Skeletal muscle tissue (tissue), 4 donors: Measurements from ENCODE around the gene CORIN. TPM values are rescaled to one million over a fixed set of nuclear protein-coding genes. Genes with fewer than 3 reads are reported as not detected.

ENCODE experiments used
- H3K27ac ChIP-seq: one replicate; pipeline ENCODE4 v1.7.0; 2013; ENCODE audit warnings: mild to moderate bottlenecking, low read depth, low read length, inconsistent platforms
- H3K27me3 ChIP-seq, 3 donors: one replicate each; pipeline ENCODE4 v1.7.0; 2013; ENCODE audit warnings: low read length in 3 of 3; ENCODE audit not compliant: control insufficient read depth in 3 of 3, insufficient read depth in 3 of 3
- H3K36me3 ChIP-seq, 3 donors: one replicate each; pipeline ENCODE4 v1.7.0; 2013; ENCODE audit warnings: low read length in 3 of 3; ENCODE audit not compliant: control insufficient read depth in 3 of 3, insufficient read depth in 3 of 3
- H3K4me1 ChIP-seq, 3 donors: one replicate each; pipeline ENCODE4 v1.7.0; 2013; ENCODE audit warnings: low read length in 3 of 3, mild to moderate bottlenecking in 3 of 3; ENCODE audit not compliant: control insufficient read depth in 3 of 3, insufficient read depth in 3 of 3
- H3K4me3 ChIP-seq, 3 donors: one replicate each; pipeline ENCODE4 v1.7.0; 2013; ENCODE audit warnings: low read length in 3 of 3
- H3K9ac ChIP-seq, 3 donors: one replicate each; pipeline ENCODE4 v1.7.0; 2013; ENCODE audit warnings: low read length in 3 of 3, mild to moderate bottlenecking in 3 of 3, moderate library complexity in 2 of 3, low read depth in 1 of 3
- H3K9me3 ChIP-seq, 3 donors: one replicate each; pipeline ENCODE4 v1.7.0; 2013; ENCODE audit warnings: low read length in 3 of 3; ENCODE audit not compliant: control insufficient read depth in 3 of 3
- total RNA-seq: library from RNA; depleted of rRNA; stranded (reverse); fragments of >200 nt; gene quantifications from one replicate; pipeline ENCODE4 v1.2.3, GENCODE V29; 2014
- donor health status: Osteomylitis.

The CORIN gene
- total RNA-seq, 1 donor from 2014 or later, result 2.1 TPM

GRCh38 chr4:47856713-47857112, 18.8 kb upstream of the CORIN start:
- no peaks in the 10 kb centered on the region for H3K9me3 ChIP-seq

GRCh38 chr4:47855350-47855749, 17.5 kb upstream of the CORIN start:
- Histone ChIP-seq H3K36me3 (peaks cover 0 to 13% (median 3%) of the 10 kb centered on the region in 3 donors), H3K4me3 (no peak overlapping the region), H3K27ac (no peak overlapping the region), H3K27me3 (no peaks in the 10 kb centered on the region), H3K9ac (no peak overlapping the region), H3K9me3 (no peaks in the 10 kb centered on the region), H3K4me1 (no peaks in the 10 kb centered on the region)

More at GRCh38 chr4:47856713-47857112, 18.8 kb upstream of the CORIN start:
- no peak overlapping the region for H3K4me3 ChIP-seq
- H3K36me3 ChIP-seq, result peaks cover 0 to 7% (median 0%) of the 10 kb centered on the region in 3 donors
- no peaks in the 10 kb centered on the region for H3K4me1 ChIP-seq
- no peak overlapping the region for H3K9ac ChIP-seq
- H3K27me3 ChIP-seq, result no peaks in the 10 kb centered on the region
- no peak overlapping the region for H3K27ac ChIP-seq

DNA sequence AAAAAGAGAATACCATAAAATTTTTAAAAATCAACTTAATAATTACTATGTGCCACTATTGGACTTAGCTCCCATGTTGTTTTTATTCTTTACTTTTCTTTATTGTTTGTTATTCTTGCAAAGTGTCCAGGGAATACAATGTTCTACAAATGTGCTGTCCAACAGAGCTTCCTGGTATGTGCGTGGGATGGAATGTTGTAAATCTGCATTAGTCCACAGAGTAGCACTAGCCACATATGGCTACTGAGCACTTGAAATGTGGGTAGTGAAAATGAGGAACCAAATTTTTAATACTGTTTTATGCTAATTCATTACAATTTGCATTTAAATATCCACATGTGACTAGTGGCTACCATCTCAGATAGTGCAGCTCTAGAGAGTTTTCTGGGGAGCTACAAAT, 14.3 kb upstream of the CORIN start:
- peaks cover 0 to 13% (median 6%) of the 10 kb centered on the region in 3 donors for H3K36me3 ChIP-seq
- H3K4me1 ChIP-seq, result no peaks in the 10 kb centered on the region
- no peaks in the 10 kb centered on the region for H3K9me3 ChIP-seq
- no peak overlapping the region for H3K4me3 ChIP-seq
- no peak overlapping the region for H3K27ac ChIP-seq
- H3K9ac ChIP-seq, result no peak overlapping the region
- no peaks in the 10 kb centered on the region for H3K27me3 ChIP-seq

- Histone ChIP-seq H3K9ac (no peak overlapping the region), H3K9me3 (no peaks in the 10 kb centered on the region), H3K36me3 (peaks cover 0 to 13% (median 6%) of the 10 kb centered on the region in 3 donors), H3K4me1 (no peaks in the 10 kb centered on the region), H3K27me3 (no peaks in the 10 kb centered on the region), H3K27ac (no peak overlapping the region), H3K4me3 (no peak overlapping the region)
These were observed 11.6 kb upstream of the CORIN start for GRCh38 chr4:47849466-47849865.

- Histone ChIP-seq H3K27ac (no peak overlapping the region), H3K9me3 (no peaks in the 10 kb centered on the region), H3K4me1 (no peaks in the 10 kb centered on the region), H3K9ac (no peak overlapping the region), H3K27me3 (no peaks in the 10 kb centered on the region), H3K4me3 (no peak overlapping the region), H3K36me3 (peaks cover 0 to 9% (median 6%) of the 10 kb centered on the region in 3 donors)
These were observed 10.2 kb upstream of the CORIN start for GRCh38 chr4:47848041-47848440.

GRCh38 chr4:47842985-47843384, 5.1 kb upstream of the CORIN start:
- H3K36me3 ChIP-seq, result peaks cover 0 to 6% (median 0%) of the 10 kb centered on the region in 3 donors
- peaks cover 0 to 2% (median 0%) of the 10 kb centered on the region in 3 donors for H3K4me1 ChIP-seq
- H3K27ac ChIP-seq, result no peak overlapping the region
- H3K4me3 ChIP-seq, result no peak overlapping the region
- no peaks in the 10 kb centered on the region for H3K27me3 ChIP-seq
- H3K9me3 ChIP-seq, result no peaks in the 10 kb centered on the region
- no peak overlapping the region for H3K9ac ChIP-seq

- Histone ChIP-seq H3K9me3 (no peaks in the 10 kb centered on the region), H3K27ac (no peak overlapping the region), H3K27me3 (peaks cover 3 to 16% (median 11%) of the 10 kb centered on the region in 3 donors), H3K4me1 (peaks cover 18 to 21% (median 20%) of the 10 kb centered on the region in 3 donors), H3K9ac (no peak overlapping the region), H3K36me3 (peaks cover 0 to 3% (median 0%) of the 10 kb centered on the region in 3 donors), H3K4me3 (no peak overlapping the region)
These were observed 2.4 kb upstream of the CORIN start for GRCh38 chr4:47840291-47840690.

- peaks cover 0 to 3% (median 0%) of the 10 kb centered on the region in 3 donors for H3K36me3 ChIP-seq
- peaks cover 18 to 21% (median 20%) of the 10 kb centered on the region in 3 donors for H3K4me1 ChIP-seq
- H3K27me3 ChIP-seq, result peaks cover 3 to 20% (median 16%) of the 10 kb centered on the region in 3 donors
- no peak overlapping the region for H3K9ac ChIP-seq
- no peak overlapping the region for H3K4me3 ChIP-seq
- no peaks in the 10 kb centered on the region for H3K9me3 ChIP-seq
- H3K27ac ChIP-seq, result no peak overlapping the region
These were observed 1.4 kb upstream of the CORIN start for GRCh38 chr4:47839259-47839658.

GRCh38 chr4:47838445-47838844, 578 bp upstream of the CORIN start:
- no peak overlapping the region for H3K27ac ChIP-seq
- H3K9ac ChIP-seq, result peak overlapping the region in 1 of 3 donors; percentile 23
- peaks cover 0 to 2% (median 0%) of the 10 kb centered on the region in 3 donors for H3K36me3 ChIP-seq
- no peaks in the 10 kb centered on the region for H3K9me3 ChIP-seq
- H3K27me3 ChIP-seq, result peaks cover 3 to 23% (median 16%) of the 10 kb centered on the region in 3 donors
- H3K4me1 ChIP-seq, result peaks cover 18 to 21% (median 20%) of the 10 kb centered on the region in 3 donors
- H3K4me3 ChIP-seq, result no peak overlapping the region

- Histone ChIP-seq H3K36me3 (no peaks in the 10 kb centered on the region), H3K27ac (no peak overlapping the region), H3K9ac (peak overlapping the region in 2 of 3 donors; percentile 15 to 76), H3K4me3 (peak overlapping the region; percentile 67 to 68 (median 68)), H3K9me3 (peaks cover 0 to 5% (median 4%) of the 10 kb centered on the region in 3 donors), H3K27me3 (peaks cover 3 to 23% (median 16%) of the 10 kb centered on the region in 3 donors), H3K4me1 (peaks cover 18 to 21% (median 20%) of the 10 kb centered on the region in 3 donors)
These were observed 566 bp downstream of the CORIN start for GRCh38 chr4:47837094-47837907.
